ENCODE measurements around the gene STYXL1. TPM values are rescaled to one million over a fixed set of nuclear protein-coding genes. Genes with fewer than 3 reads are reported as not detected.

STYXL1 gene
- total RNA-seq, 1 donor from 2014 or later = 34.1 TPM

DNA sequence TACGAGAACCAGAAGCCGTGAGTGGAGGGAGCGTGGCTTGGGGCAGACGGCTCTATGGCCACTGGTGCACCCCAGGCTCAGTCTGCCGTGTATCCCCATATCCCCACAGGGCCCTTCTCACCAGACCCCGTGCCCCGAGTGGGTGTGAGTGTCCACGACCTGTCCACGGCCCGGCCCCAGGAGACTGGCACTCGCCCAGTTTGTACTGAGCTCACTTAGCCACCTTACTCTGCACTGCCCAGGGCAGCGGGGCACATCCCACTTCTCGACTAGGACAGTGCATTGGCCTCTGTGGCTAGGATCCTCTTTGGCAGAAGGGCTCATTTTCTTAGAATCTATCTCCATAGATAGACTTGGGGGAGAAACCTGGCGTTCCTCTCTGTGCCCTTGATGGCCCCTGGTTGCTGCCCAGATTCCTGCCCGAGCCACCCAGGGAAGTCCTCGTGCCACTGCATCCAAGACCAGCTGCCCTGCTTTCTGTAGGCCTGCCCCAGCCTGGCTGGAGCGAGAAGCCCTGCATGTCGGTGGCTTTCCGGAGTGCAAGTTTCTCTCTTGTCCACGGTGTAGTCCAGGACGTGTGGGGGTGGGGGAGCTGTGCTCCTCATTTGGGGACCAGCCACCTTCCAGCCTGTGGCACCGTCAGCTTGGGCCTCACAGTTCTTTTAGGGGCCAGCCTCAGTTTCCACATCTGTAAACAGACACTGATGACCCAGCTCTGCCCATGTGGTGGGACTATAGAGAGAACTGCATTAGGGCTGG, 65.3 kb downstream of the STYXL1 start:
- intact Hi-C loops (cut with micrococcal nuclease) = no loop called here

DNA sequence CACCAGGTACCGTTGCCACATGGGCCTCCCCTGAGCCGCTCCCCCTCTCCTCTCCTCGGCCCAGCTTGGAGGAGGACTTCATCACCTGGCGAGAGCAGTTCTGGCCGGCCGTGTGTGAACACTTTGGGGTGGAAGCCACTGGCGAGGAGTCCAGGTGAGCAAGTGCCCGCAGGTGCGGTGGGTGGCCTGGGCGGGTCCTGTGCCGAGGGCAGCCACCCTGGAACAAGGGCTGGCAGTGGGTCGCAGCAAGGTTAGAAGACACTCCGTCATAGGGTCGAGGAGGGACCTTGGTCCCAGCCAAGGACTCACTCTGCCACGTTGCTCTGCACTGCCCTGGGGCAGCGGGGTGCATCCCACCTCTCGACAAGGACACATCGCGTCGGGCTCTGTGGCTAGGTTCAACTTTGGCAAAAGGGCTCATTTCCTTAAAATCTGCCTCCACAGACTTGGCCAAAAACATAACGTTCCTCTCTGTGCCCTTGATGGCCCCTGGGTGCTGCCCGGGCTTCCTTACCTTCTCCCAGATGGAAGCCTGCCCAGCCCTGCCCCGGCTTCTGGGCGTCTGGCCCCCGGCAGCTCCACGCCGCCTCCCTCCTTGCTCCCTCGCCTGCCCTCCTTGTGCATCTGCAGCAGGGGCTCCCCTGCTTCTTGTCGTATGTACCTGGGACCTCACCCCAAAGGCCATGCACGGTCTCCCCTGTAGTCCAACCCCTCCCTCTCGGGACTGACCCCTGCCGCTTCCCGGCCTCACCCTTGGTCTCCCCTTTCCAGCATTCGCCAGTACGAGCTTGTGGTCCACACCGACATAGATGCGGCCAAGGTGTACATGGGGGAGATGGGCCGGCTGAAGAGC, 66.1 kb downstream of the STYXL1 start:
- intact Hi-C loops (cut with micrococcal nuclease) = no loop called here

DNA sequence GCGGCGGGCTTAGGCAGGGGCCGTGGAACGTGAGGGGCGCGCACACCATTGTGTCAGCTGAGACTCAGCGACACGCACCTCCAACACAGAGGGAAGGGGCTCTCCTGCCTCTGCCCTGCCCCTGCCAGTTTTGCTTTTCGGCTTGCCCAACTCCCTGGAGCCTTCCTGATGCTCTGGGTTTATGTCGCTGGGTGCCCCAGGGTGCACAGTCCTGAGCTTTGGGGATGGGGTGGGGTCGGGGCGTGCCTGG, 66.7 kb downstream of the STYXL1 start:
- intact Hi-C loops (cut with micrococcal nuclease) = no loop called here

DNA sequence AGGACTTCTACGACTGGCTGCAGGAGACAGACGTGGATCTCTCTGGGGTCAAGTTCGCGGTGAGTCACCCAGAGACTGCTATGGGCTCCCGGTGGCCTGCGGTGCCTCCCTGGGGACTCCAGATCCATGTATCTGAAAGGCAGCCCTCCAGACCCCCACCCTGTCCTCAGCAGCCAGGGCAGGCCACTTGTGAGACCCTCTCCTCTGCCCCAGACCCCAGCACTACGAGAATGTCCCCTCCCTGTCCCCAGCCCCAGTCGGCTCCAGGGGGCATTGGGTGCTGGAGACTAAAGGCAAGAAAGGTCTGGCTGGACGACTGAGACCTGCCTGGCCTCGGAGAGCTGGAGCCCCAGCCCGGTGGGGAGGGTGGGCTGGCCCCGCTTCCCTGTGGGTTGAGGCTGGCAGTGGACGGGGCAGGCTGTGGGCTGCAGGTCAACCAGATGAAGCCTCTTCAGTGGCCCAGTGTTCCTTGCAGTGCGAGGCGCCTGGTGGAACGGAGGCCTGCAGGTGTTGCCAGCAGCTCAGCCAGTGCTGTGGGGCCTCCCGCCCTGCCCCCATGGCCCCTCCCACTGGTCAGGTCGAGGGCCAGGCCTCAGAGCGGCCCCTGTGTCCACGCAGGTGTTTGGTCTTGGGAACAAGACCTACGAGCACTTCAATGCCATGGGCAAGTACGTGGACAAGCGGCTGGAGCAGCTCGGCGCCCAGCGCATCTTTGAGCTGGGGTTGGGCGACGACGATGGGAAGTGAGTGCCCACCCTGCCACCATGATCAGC, 67.2 kb downstream of the STYXL1 start:
- intact Hi-C loops (cut with micrococcal nuclease) = no loop called here

DNA sequence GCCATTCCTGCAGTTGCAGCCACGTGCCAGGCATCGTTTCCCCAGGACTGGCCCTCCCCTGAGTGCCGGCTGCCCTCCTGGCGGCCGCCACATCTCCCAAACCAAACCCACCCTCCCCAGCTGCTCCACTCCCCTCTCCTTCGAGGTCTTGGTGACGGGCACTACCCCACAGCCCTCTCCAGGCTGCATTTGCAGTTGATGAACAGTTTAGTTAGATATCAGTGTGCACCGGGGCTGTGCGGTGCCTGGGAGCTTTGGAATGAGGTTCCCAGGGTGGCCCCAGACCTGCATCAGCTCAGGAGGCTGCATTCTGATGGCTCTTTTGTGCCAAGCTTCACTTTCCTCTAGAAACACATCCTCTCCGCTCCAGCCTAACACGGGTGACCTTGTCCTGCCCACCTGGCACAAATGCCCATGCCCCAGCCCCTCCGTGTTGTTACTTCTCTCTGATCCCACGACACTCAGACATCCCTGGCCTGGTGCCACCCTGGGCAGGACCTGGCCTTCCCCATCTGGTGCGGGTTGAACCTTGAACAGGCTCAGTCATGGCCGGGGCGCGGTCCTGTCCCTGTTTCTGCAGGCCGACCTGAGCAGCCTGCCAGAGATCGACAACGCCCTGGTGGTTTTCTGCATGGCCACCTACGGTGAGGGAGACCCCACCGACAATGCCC, 67.9 kb downstream of the STYXL1 start:
- intact Hi-C loops (cut with micrococcal nuclease) = no loop called here

DNA sequence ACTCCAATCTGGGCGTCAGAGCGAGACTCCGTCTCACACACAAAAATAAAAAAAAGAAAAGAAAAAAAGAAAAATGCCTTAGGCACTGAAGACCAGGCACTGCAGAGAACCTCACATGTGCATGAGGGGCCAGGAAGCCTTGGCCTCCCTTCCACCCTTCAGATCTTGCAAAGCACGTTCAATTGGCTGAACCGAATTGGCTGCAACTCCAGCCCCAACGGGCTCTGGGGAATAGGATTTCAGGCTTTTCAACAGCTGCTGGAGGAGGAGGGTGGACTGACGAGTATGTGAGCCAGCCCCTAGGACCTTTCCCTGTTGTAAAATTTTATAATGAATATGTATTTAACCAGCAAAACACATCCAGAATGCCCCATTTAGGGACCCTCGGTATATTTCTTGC, 70.1 kb downstream of the STYXL1 start:
- intact Hi-C loops (cut with micrococcal nuclease) = no loop called here

DNA sequence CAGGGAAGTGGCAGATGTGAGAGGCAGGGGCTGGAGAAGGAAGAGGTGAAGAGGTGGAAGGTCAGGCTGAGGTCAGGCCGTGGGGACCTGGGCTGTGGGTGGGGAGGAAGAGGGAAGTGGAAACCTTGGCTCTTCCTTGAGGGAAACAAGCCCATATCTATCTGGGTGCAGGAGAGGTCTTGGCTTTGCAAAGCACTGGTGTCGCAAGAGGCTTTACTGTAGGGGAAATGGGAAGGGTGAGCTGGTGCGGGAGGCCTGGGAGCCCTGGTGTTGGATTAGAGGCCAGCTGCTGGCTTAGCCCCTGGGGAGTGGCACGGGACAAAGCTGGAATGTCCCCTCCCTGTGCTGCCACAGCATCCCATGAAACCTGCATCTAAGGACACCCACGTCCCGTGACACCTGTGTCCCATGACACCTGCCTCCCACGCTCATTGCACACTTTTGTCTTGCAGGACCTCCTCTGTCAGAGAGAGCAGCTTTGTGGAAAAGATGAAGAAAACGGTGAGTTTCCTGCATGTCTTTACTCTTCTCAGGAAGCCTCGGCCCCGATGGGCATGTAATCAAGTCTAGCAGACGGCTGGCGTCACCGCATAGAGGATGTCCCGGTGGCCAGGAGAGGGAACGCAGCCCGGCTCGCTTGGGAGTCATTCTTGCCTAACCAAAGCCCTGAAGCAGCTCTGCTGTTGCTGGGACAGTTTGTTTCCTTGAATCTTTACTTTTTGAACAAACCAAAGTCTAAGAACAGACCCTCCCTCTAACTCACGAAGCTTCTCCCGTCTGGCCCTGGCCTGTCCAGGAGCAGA, 75.6 kb downstream of the STYXL1 start:
- intact Hi-C loops (cut with micrococcal nuclease) = no loop called here

DNA sequence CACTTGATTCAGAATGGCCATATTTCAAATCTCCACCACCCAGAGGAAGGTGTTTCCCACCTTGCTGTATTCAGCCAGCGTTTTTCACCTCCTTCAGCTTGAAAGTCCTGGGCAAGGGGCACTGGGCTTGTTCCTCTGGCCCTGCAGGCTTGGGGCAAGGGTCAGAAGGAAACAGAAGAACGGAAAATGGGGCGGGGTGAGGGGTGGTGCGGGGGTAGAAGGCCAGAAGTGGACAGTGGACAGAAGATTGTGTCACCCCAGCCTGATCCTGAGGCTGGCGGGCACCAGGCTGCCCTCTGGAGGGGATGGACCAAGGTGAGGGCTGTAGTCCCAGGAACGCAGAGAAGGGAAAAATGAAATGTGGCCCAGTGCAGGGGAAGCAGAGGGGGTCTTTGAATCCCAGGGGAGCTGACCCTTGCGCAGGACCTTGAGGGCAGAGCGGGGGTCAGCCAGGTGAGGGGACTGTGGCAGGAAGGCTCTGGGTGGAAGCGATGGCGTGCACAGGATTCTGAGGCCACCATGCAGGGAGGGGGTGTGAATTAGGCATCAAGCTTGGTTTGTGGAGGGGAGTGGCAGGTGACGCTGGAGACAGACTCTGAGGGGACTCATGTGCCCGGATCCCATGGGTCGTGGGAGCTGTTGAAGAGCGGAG, 76.4 kb downstream of the STYXL1 start:
- intact Hi-C loops (cut with micrococcal nuclease) = no loop called here

DNA sequence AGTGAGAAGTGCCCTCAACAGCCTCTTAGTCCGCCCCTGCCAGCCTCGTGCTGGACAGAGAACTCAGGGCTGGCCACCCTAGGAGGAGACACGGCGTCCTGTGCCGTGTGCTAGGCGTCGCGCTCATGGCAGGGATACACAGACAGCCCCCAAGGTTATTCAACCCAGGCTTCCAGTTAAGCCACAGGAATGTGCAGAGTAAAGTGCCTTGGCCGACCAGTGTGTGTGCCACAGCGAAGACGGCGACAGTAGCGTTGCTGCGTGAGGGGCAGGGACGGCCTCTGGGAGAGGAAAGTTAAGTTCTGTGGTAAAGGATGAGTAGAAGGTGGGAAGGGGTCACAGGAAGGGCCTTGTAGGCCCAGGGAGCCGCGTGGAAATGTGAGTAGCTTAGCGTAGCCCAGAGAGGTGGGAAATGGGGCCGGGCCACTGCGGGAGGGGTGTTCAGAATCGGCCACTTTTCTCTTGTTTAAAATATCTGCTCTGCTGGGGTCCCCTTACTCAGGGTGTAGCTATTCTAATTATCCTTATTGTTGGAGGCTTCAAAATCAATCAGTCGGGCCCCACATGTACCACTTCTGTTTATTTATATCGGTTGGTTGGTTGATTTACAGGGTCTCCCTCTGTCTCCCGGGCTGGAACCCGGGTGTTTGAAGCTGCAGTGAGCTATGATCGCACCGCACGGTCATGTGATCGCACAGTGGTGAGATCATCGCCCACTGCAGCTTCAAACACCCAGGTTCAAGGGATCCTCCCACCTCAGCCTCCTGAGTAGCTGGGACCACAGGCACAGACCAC, 77.9 kb downstream of the STYXL1 start:
- intact Hi-C loops (cut with micrococcal nuclease) = no loop called here

DNA sequence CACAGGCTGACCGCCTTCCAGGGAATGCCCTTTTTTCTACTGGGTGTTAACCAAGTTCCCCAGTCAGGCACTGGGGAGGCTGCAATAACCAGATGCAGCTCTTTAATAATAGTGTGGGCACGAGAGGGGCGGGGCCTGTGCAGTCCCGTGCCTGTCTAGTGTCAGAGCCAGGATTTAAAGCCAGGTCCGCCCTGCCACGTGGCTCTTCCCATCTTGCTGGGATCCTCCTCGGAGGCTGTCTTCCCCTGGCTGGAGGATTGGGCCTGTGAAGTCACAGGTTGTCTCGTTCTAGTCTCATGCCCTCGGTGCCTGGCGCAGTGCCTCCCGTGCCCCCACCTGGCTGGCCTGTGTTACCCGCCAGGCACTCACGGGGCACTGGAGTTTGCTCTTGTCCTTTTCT, 78.6 kb downstream of the STYXL1 start:
- intact Hi-C loops (cut with micrococcal nuclease) = no loop called here

DNA sequence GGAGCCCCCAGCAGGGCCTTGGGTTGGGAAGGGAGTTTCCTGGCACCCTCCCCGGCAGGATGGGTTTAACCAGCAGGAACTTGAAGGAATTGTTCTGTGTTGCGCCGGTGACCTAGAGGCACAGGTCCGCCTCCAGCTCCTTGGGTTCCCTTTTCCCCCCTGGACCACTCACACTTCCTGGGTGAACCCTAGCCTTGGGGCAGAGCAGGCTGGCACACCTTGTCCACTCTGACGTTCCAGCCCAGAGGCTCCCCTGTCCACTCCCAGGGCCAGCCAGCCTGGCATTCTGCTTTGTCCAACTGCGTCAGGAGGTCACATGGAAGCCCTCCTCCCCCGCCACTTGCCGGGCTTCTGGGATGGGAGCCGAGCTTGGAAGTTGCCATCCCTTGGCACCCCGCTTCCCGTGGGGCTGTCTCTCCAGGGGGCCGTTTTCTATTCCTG, 79.2 kb downstream of the STYXL1 start:
- intact Hi-C loops (cut with micrococcal nuclease) = no loop called here

DNA sequence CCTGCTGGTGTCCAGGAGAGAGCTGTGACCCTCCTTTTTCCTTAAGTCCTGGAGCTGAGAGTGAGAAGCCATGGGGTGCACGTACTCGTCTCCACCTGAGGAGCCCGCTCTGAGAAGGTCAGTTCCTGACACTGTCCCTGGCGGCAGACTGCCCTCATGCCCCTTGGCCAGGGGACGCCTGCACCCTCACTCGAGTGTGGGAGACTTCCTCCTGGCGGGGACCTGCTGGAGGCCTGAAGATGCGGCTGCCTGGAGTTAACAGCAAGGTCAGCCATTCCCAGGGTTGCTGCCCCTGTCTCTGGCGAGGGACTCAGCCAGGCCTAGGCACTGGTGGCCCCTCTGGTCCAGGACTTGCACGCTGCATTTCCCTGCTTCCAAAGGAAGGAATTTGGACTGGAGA, 79.8 kb downstream of the STYXL1 start:
- intact Hi-C loops (cut with micrococcal nuclease) = no loop called here

DNA sequence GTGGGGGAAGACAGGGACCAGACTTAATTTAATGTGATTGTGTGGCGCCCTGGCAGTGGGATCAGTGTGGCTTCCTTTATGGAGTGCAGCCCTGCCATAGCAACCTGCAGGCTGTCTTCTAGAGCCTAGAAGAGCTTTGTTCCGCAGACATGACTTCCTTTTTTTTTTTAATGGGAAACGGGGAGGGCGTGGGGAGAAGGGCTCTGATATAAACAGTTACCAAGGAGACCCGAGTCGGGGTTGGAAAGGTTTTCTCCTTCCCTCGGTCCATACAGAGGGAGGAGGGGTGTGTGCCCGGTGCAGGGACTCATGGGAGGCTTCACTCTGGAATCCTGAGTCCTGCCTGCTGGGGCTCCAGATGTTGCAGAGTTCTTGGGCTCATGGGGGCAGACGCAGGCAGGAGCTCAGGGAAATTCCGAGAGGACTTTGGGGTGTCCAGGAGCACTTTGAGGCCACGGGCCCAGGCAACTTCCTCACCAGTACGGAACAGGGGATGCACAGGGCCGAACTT, 80.3 kb downstream of the STYXL1 start:
- intact Hi-C loops (cut with micrococcal nuclease) = no loop called here

DNA sequence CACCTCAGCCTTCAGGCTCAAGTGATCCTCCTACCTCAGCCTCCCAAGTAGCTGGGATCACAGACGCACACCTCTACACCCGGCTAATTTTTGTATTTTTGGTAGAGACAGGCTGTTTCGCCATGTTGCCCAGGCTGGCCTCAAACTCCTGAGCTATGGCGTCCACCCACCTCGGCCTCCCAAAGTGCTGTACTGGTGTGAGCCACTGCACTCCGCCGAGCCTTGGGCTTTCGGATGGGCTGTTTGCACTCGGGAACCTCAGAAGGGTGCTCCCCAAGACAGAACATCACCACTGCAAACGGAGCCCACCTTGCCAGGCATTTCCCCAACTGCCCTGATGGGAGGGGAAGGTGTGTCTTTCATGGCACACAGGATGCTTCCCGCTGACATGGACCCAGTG, 80.7 kb downstream of the STYXL1 start:
- intact Hi-C loops (cut with micrococcal nuclease) = no loop called here

DNA sequence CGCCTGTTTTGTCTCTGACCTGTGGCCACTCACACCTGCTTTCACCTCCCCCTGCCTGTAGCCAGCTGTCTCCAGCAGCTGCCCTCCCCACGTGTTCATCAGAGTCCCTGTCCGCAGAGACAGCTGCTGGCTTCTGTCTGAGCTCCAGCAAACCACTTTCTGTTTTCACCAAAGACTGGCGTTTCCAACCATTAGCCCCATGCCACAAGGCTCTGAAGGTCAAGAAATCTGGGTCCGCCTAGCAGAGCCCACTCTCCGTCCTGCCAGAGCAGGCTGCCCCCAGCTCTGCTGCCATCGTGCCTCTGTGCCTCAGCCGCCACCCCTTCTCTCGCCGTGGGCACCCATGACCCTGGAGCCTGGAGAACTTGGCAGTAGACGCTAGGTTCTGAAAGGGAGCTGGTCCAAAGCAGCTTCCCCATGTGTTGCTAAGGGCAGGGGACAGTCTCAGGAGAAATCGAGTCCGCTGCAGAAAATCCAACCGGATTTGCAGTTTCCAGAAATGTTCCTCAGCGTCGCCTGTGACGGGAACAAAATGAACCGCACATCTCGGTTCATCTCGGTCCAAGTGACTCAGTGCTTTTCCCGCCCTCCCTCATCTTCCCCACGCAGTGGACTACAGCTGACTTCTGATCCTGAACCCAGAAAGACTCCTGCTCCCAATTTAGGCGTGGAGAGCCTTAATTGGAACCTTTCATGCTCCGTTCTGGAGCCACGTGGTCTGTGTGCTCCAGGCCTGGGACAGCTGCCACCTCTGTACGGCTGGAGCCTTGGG, 81.4 kb downstream of the STYXL1 start:
- intact Hi-C loops (cut with micrococcal nuclease) = no loop called here

DNA sequence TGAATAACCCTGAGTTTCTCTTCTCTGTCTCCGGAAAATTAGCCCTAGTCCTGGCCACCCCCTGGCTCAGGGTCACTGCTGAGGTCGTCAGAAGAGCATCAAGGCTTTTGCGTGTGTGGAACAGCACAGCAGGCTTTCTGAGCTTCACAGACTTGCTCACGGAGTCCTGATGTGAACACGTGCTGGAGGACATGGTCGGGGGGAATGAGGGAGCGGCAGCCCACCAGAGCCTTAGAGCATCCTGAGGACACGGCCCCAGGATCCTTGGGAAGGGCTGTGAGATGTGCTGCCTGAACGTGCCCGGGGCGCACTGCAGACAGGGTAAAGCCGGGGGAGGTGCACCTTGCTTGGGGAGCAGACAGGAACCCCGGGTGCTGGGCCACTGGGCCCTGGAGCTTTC, 82.2 kb downstream of the STYXL1 start:
- intact Hi-C loops (cut with micrococcal nuclease) = no loop called here

DNA sequence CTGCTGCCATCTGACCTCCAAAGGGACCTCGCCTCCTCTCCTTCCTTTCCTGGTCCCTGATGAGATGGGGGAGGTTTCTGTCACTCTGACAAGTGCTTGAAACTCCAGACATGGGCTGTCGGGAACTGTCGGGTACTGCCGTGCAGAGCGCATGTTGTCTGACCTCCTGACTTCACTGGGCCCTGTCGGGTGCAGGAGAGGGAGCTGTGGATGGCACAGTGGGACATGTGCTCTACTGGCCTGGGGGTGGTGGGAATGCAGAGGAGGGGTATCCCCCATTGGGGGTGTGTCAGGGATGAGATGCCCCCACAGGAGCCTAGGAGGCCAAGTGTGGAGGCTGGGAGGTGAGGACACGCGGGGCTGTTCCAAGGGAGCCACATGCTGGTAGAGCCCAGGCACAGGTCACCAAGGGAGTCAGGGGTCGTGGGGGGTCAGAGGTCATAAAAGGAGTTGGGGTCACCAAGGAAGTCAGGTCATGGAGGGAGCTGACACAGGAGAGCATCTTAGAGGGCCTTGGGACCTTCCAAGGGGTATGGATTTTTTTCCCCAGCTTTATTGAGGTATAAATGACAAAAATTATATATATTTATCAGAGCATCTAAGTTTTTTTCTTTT, 84.3 kb downstream of the STYXL1 start:
- intact Hi-C loops (cut with micrococcal nuclease) = no loop called here
